Measurements from ENCODE around the gene FAM111A.

GRCh38 chr11:59151761-59152160 lies 9.1 kb downstream of the FAM111A start:
- no peak for TF ChIP-seq CTCF (optimal IDR thresholded peaks at IDR 0.05 in 1 of 3, IDR thresholded peaks at IDR 0.05 in 1 of 3, conservative IDR thresholded peaks at IDR 0.05 in 1 of 3; ENCODE audit: extremely low read depth in 1 of 3, insufficient read depth in 2 of 3, low read length in 3 of 3)
- TF ChIP-seq EZH2 (IDR thresholded peaks at IDR 0.05; ENCODE audit: low read length), result no peak
